ENCODE measurements around the gene PRKCA.

DNA sequence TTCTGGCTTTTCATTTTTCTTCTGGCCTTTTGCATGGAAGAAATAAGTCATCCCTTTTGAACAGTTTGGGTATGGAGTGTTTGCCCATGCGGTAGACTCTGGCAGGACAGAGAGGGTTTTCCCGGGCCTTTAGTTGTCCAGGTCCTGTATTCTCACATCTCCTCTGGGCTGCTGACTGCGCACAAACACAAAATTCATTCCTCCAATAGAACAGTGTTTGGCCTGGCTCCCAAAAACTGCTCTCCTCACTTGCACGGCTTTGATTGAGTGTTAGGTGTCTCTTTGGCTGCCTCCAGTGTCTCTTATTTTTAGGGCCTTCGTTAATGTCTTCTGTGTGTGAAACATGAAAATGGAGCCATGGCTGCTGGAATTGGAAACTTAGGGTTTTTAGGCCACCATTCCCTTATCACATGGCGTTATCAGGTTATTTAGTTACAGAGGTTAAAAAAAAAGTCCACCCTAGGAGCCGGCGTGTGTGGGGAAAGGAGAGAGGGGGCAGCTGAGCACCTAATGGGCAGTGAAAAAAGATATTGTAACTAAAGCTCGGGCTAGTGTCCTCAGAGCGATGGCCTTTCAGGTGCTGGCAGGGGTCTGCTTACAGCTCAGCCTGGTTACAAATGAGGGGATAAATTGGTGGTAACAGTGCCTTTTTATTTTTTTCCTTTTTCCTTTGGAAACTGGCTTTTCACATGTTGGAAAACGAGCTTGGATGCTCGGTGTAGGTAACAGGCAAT lies 47.3 kb downstream of the PRKCA start:
- TF ChIP-seq CTCF (IDR thresholded peaks at IDR 0.05; ENCODE audit: low read depth, low read length, poor library complexity, severe bottlenecking) = no peak
- TF ChIP-seq EZH2phosphoT487 (IDR thresholded peaks at IDR 0.05; ENCODE audit: borderline replicate concordance, low read length) = no peak

All from DOHH2 (cell line).